Measurements from ENCODE around the gene RALGPS1.
"Not testable (repeated sequence)": the region's sequence is repeated elsewhere in the genome, so short reads cannot be mapped to it uniquely, and the experiment has no call there.

The RALGPS1 gene

GRCh38 chr9:127144670-127145445, 230.3 kb downstream of the RALGPS1 start:
- H3K9me3 ChIP-seq (ENCODE audit: control insufficient read depth, insufficient read depth, low read depth, low read length) = no peaks in the 10 kb centered on the region
- ChIA-PET CTCF (no interaction called here), POLR2A (no interaction called here)
- no peak overlapping the region for H3K27ac ChIP-seq (ENCODE audit: extremely low read depth, low read depth, low read length)
- H3K4me1 ChIP-seq (ENCODE audit: control insufficient read depth, insufficient read depth, low read length) = no peaks in the 10 kb centered on the region
- H3K36me3 ChIP-seq (ENCODE audit: control insufficient read depth in 2 of 2, insufficient read depth in 1 of 2, low read length in 2 of 2) = no peaks in the 10 kb centered on the region
- no peak overlapping the region for H3K4me3 ChIP-seq (ENCODE audit: low read depth, low read length)
- TF ChIP-seq BCL11A (tag by site-specific recombination; IDR thresholded peaks at IDR 0.05; ENCODE audit: low read depth) (no peak), ZNF423 (tag by site-specific recombination; IDR thresholded peaks at IDR 0.05) (no peak), ZNF529 (tag by site-specific recombination; IDR thresholded peaks at IDR 0.05; ENCODE audit: insufficient replicate concordance) (no peak), MEIS1 (CRISPR knock-in tag; IDR thresholded peaks at IDR 0.05; ENCODE audit: borderline replicate concordance) (no peak), PRDM1 (tag by site-specific recombination; IDR thresholded peaks at IDR 0.05) (no peak), ZNF629 (tag by site-specific recombination; IDR thresholded peaks at IDR 0.05) (no peak), ZNF350 (tag by site-specific recombination; IDR thresholded peaks at IDR 0.05) (no peak), ZNF132 (tag by site-specific recombination; IDR thresholded peaks at IDR 0.05; ENCODE audit: borderline replicate concordance) (no peak), ZNF510 (tag by site-specific recombination; IDR thresholded peaks at IDR 0.05; ENCODE audit: insufficient replicate concordance) (no peak)

GRCh38 chr9:127146841-127147240, 232.3 kb downstream of the RALGPS1 start:
- H3K27ac ChIP-seq (ENCODE audit: extremely low read depth, low read depth, low read length); H3K4me3 ChIP-seq (ENCODE audit: low read depth, low read length); POLR2A ChIA-PET; H3K4me1 ChIP-seq (ENCODE audit: control insufficient read depth, insufficient read depth, low read length); H3K9me3 ChIP-seq (ENCODE audit: control insufficient read depth, insufficient read depth, low read depth, low read length); H3K36me3 ChIP-seq (ENCODE audit: control insufficient read depth in 2 of 2, insufficient read depth in 1 of 2, low read length in 2 of 2): not testable (repeated sequence)
- CTCF ChIA-PET = interaction anchor here (0.6 kb wide), 1 partner anchor 37 kb away, joined by 3 read pairs; no protein-coding TSS in a partner anchor

- H3K4me1 ChIP-seq (ENCODE audit: control insufficient read depth, insufficient read depth, low read length) = no peaks in the 10 kb centered on the region
- H3K4me3 ChIP-seq (ENCODE audit: low read depth, low read length) = no peak overlapping the region
- POLR2A ChIA-PET = no interaction called here
- H3K9me3 ChIP-seq (ENCODE audit: control insufficient read depth, insufficient read depth, low read depth, low read length) = no peaks in the 10 kb centered on the region
- CTCF ChIA-PET = interaction anchor here (0.6 to 0.7 kb wide), 2 partner anchors 10 to 37 kb away, joined by 3 read pairs; no protein-coding TSS in a partner anchor
- H3K36me3 ChIP-seq (ENCODE audit: control insufficient read depth in 2 of 2, insufficient read depth in 1 of 2, low read length in 2 of 2) = no peaks in the 10 kb centered on the region
- no peak for TF ChIP-seq PBX3 (CRISPR knock-in tag; IDR thresholded peaks at IDR 0.05)
- no peak for TF ChIP-seq ZNF830 (tag by site-specific recombination; IDR thresholded peaks at IDR 0.05; ENCODE audit: low read depth)
- TF ChIP-seq RBAK (tag by site-specific recombination; IDR thresholded peaks at IDR 0.05) = no peak
- no peak for TF ChIP-seq SP3 (tag by site-specific recombination; IDR thresholded peaks at IDR 0.05)
- no peak overlapping the region for H3K27ac ChIP-seq (ENCODE audit: extremely low read depth, low read depth, low read length)
Measured at GRCh38 chr9:127147251-127147650, 232.7 kb downstream of the RALGPS1 start.

GRCh38 chr9:127148014-127148413, 233.4 kb downstream of the RALGPS1 start:
- no peak overlapping the region for H3K27ac ChIP-seq (ENCODE audit: extremely low read depth, low read depth, low read length)
- H3K9me3 ChIP-seq (ENCODE audit: control insufficient read depth, insufficient read depth, low read depth, low read length) = no peaks in the 10 kb centered on the region
- POLR2A ChIA-PET = no interaction called here
- H3K4me1 ChIP-seq (ENCODE audit: control insufficient read depth, insufficient read depth, low read length) = no peaks in the 10 kb centered on the region
- TF ChIP-seq ZBTB44 (tag by site-specific recombination; IDR thresholded peaks at IDR 0.05) = no peak
- TF ChIP-seq ZNF239 (tag by site-specific recombination; IDR thresholded peaks at IDR 0.05) = no peak
- TF ChIP-seq TCF7L2 (IDR thresholded peaks at IDR 0.05; ENCODE audit: borderline replicate concordance, low read depth, low read length) = no peak
- TF ChIP-seq GLI2 (tag by site-specific recombination; IDR thresholded peaks at IDR 0.05; ENCODE audit: borderline replicate concordance, low read depth) = no peak
- no peak for TF ChIP-seq ZNF561 (tag by site-specific recombination; IDR thresholded peaks at IDR 0.05; ENCODE audit: borderline replicate concordance)
- TF ChIP-seq ZNF707 (tag by site-specific recombination; IDR thresholded peaks at IDR 0.05) = no peak
- TF ChIP-seq ZNF645 (tag by site-specific recombination; IDR thresholded peaks at IDR 0.05) = no peak
- no peak for TF ChIP-seq ZNF132 (tag by site-specific recombination; IDR thresholded peaks at IDR 0.05; ENCODE audit: borderline replicate concordance)
- TF ChIP-seq ZXDB (tag by site-specific recombination; IDR thresholded peaks at IDR 0.05) = no peak
- TF ChIP-seq ZNF658 (tag by site-specific recombination; IDR thresholded peaks at IDR 0.05) = no peak
- TF ChIP-seq ZNF621 (tag by site-specific recombination; IDR thresholded peaks at IDR 0.05) = no peak
- no peak for TF ChIP-seq KLF17 (tag by site-specific recombination; IDR thresholded peaks at IDR 0.05)
- H3K4me3 ChIP-seq (ENCODE audit: low read depth, low read length) = no peak overlapping the region
- no peaks in the 10 kb centered on the region for H3K36me3 ChIP-seq (ENCODE audit: control insufficient read depth in 2 of 2, insufficient read depth in 1 of 2, low read length in 2 of 2)
- CTCF ChIA-PET = no interaction called here
